Muscle of leg (tissue), 11 donors: ENCODE data around the gene NFATC2IP. TPM values are rescaled to one million over a fixed set of nuclear protein-coding genes. Genes with fewer than 3 reads are reported as not detected.
A peak's percentile ranks its signal among the peaks of the same experiment; 100 is the strongest.

Experiments used
- DNase-seq: peaks from one replicate; pipeline ENCODE4 v3.0.0; 2013
- H3K27ac ChIP-seq: one replicate; pipeline ENCODE4 v1.5.1; 2013; ENCODE audit warnings: mild to moderate bottlenecking, low read length, control low read depth
- H3K27me3 ChIP-seq: one replicate; pipeline ENCODE4 v1.6.1; 2013; ENCODE audit warnings: low read length; ENCODE audit not compliant: control insufficient read depth, insufficient read depth
- H3K36me3 ChIP-seq: one replicate; pipeline ENCODE4 v1.6.1; 2013; ENCODE audit warnings: low read length; ENCODE audit not compliant: control insufficient read depth, insufficient read depth
- H3K4me1 ChIP-seq: one replicate; pipeline ENCODE4 v1.6.1; 2013; ENCODE audit warnings: low read length; ENCODE audit not compliant: control insufficient read depth, insufficient read depth
- H3K4me3 ChIP-seq: one replicate; pipeline ENCODE4 v1.5.1; 2013; ENCODE audit warnings: low read length, control low read depth
- H3K9me3 ChIP-seq: replicated peaks from 2 replicates; pipeline ENCODE4 v1.6.1; 2013; ENCODE audit warnings: low read depth, low read length; ENCODE audit not compliant: control insufficient read depth
- WGBS: methylation state at CpG from one replicate; pipeline ENCODE4 v1.1.5; 2013; ENCODE audit warnings: missing lambda C conversion rate; ENCODE audit not compliant: insufficient coverage; 5-methylcytosine and 5-hydroxymethylcytosine counted together
- polyA plus RNA-seq, 8 donors: library from polyadenylated mRNA; unstranded; fragments of 120-200 nt; gene quantifications; one replicate each; pipeline versions ENCODE4 v1.2.1 to v1.2.3, GENCODE V29; 2013; ENCODE audit warnings: inconsistent platforms in 1 of 8, low replicate concordance in 1 of 8; ENCODE audit not compliant: insufficient read length in 8 of 8, insufficient read depth in 1 of 8
- total RNA-seq: library from RNA; stranded (reverse); fragments of 120-200 nt; gene quantifications from one replicate; pipeline ENCODE4 v1.2.4, GENCODE V29; 2013

Gene NFATC2IP
- total and polyA plus RNA-seq, 9 donors, result 12.7 to 35.8 (median 18.4) TPM

- peak; percentile 29 for DNase-seq
- Histone ChIP-seq H3K27me3 (no peaks in the 10 kb centered on the region), H3K9me3 (no peaks in the 10 kb centered on the region), H3K4me1 (peaks cover 25% of the 10 kb centered on the region), H3K4me3 (no peak overlapping the region), H3K36me3 (peaks cover 30% of the 10 kb centered on the region), H3K27ac (peak overlapping the region; percentile 51)
- 78% methylated on average over 14 of the region's 19 CpGs for WGBS
Measured at GRCh38 chr16:28910086-28911031, 40.4 kb upstream of the NFATC2IP start.

DNA sequence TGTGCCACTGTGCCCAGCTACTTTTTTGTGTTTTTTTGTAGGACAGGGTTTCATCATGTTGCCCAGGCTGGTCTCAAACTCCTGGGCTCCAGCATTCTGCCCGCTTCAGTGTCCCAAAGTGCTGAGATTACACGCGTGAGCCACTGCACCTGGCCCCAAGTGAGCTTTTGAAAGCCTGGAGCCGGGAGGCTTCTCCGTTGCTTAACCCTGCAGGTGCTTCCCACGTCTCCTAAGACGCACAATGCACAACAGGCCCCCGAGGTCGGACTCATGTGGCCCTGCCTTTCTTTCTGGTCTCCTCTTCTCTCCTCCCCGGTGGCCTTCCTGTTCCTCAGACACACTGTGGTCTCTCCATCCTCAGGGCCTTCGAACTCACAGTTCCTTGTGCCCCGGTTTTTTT is 38.2 kb upstream of the NFATC2IP start:
- H3K36me3 ChIP-seq, result peaks cover 38% of the 10 kb centered on the region
- no peak overlapping the region for H3K4me3 ChIP-seq
- whole genome bisulfite sequencing, result 81% methylated on average over 12 of the region's 12 CpGs
- H3K27ac ChIP-seq, result no peak overlapping the region
- DNase-seq, result no peak
- H3K9me3 ChIP-seq, result no peaks in the 10 kb centered on the region
- peaks cover 17% of the 10 kb centered on the region for H3K4me1 ChIP-seq
- no peaks in the 10 kb centered on the region for H3K27me3 ChIP-seq

DNA sequence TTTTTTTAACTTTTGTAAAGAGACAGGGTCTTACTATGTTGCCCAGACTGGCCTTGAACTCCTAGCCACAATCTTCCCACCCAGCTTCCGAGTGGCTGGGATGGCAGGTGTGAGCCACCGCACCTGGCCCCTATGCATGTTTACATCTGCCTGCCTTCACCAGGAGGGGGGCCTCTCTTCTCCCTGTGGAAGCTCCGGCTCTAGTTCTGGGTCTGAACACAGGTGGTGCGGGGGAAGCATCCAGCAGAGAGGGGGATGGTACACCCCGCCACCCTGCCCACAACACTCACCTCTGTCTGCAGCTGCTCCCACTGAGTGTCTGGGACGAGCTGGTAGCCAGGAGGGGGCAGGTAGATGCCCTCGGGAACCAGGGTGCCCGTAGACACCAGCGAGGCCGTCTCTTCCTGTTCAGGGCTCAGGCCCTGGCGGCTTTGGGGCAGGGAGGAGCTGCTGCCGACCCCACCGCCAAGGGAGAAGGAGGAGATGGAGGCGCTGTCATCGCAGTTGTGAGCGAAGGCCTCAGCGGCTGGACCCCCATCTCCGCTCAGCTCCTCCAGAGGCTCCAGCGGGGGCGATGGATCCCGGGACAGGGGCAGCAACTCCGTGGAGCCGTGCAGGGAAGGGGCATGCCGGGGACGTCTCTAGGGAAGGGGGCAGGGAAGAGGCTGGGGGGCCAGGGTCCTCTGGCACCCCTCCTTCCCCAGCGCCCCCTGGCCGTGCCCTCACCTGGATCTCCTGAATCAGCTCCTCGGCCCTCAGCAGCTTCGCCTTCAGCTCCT is 36.6 kb upstream of the NFATC2IP start:
- no peaks in the 10 kb centered on the region for H3K27me3 ChIP-seq
- H3K27ac ChIP-seq, result no peak overlapping the region
- peaks cover 38% of the 10 kb centered on the region for H3K36me3 ChIP-seq
- no peak for DNase-seq
- 90% methylated on average over 17 of the region's 29 CpGs for WGBS
- no peaks in the 10 kb centered on the region for H3K9me3 ChIP-seq
- H3K4me1 ChIP-seq, result peaks cover 14% of the 10 kb centered on the region
- no peak overlapping the region for H3K4me3 ChIP-seq

- Histone ChIP-seq H3K27ac (no peak overlapping the region), H3K36me3 (peaks cover 44% of the 10 kb centered on the region), H3K27me3 (no peaks in the 10 kb centered on the region), H3K4me3 (no peak overlapping the region), H3K4me1 (peaks cover 12% of the 10 kb centered on the region), H3K9me3 (no peaks in the 10 kb centered on the region)
- no peak for DNase-seq
Measured at GRCh38 chr16:28915181-28915580, 35.6 kb upstream of the NFATC2IP start.

GRCh38 chr16:28917095-28917494 is 33.6 kb upstream of the NFATC2IP start:
- Histone ChIP-seq H3K27ac (no peak overlapping the region), H3K36me3 (peaks cover 46% of the 10 kb centered on the region), H3K4me3 (no peak overlapping the region), H3K27me3 (no peaks in the 10 kb centered on the region), H3K4me1 (no peaks in the 10 kb centered on the region), H3K9me3 (no peaks in the 10 kb centered on the region)
- DNase-seq, result no peak
- 87% methylated on average over 6 of the region's 7 CpGs for WGBS

GRCh38 chr16:28918698-28919097 is 32.0 kb upstream of the NFATC2IP start:
- Histone ChIP-seq H3K4me3 (no peak overlapping the region), H3K36me3 (peaks cover 40% of the 10 kb centered on the region)
- WGBS, result 80% methylated on average over 1 of the region's 3 CpGs

DNA sequence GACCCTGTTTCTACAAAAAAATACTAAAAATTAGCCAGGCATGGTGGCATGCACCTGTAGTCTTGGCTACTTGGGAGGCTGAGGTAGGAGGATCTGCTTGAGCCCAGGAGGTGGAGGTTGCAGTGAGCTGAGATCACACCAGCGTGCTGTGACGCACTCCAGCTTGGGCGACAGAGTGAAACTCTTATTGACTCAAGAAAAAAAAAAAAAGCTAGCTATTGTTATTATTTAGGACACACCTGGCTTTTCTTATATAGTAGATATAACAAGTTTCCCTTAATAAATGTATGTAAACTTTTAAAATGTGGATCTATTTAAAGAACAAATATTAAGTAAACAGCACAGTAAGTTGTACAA is 27.5 kb upstream of the NFATC2IP start:
- DNase-seq, result no peak
- Histone ChIP-seq H3K4me3 (no peak overlapping the region), H3K27ac (no peak overlapping the region)

More at GRCh38 chr16:28918698-28919097, 32.0 kb upstream of the NFATC2IP start:
- Histone ChIP-seq H3K27ac (no peak overlapping the region), H3K9me3 (no peaks in the 10 kb centered on the region), H3K27me3 (no peaks in the 10 kb centered on the region), H3K4me1 (peaks cover 3% of the 10 kb centered on the region)
- no peak for DNase-seq

GRCh38 chr16:28923652-28924398 is 26.9 kb upstream of the NFATC2IP start:
- H3K27ac ChIP-seq, result peak overlapping the region; percentile 99
- H3K27me3 ChIP-seq, result no peaks in the 10 kb centered on the region
- H3K4me3 ChIP-seq, result peak overlapping the region; percentile 97
- no peak for DNase-seq
- H3K9me3 ChIP-seq, result no peaks in the 10 kb centered on the region
- WGBS, result 58% methylated on average over 11 of the region's 13 CpGs
- H3K36me3 ChIP-seq, result peaks cover 18% of the 10 kb centered on the region
- H3K4me1 ChIP-seq, result peaks cover 17% of the 10 kb centered on the region

More for the DNA sequence above, 27.5 kb upstream of the NFATC2IP start:
- Histone ChIP-seq H3K9me3 (no peaks in the 10 kb centered on the region), H3K4me1 (peaks cover 17% of the 10 kb centered on the region), H3K27me3 (no peaks in the 10 kb centered on the region), H3K36me3 (peaks cover 20% of the 10 kb centered on the region)
- no CpG with 5 or more reads among the region's 3 CpGs for WGBS

- Histone ChIP-seq H3K4me3 (peak overlapping the region; percentile 97), H3K36me3 (peaks cover 13% of the 10 kb centered on the region), H3K27ac (peak overlapping the region; percentile 99), H3K9me3 (no peaks in the 10 kb centered on the region), H3K4me1 (peaks cover 17% of the 10 kb centered on the region), H3K27me3 (no peaks in the 10 kb centered on the region)
- DNase-seq, result no peak
- WGBS, result 23% methylated on average over 12 of the region's 15 CpGs
Measured at GRCh38 chr16:28924399-28924761, 26.4 kb upstream of the NFATC2IP start.
